Activated CD4-positive, alpha-beta T cell treated with anti-CD3 and anti-CD28 coated beads, Interleukin-2, amount 10 ng/mL, durations not matched to agents 24 days and 14 days (primary cell): ENCODE results near the gene PLA2G5. TPM values are rescaled to one million over a fixed set of nuclear protein-coding genes. Genes with fewer than 3 reads are reported as not detected.

Experiments used
- DNase-seq: peaks from one replicate; pipeline ENCODE4 v3.0.0; 2022
- H3K27ac Mint-ChIP-seq: one replicate; pipeline ENCODE4 v1.8.0; 2022; ENCODE audit warnings: mild to moderate bottlenecking, mixed read lengths
- H3K27me3 Mint-ChIP-seq: one replicate; pipeline ENCODE4 v1.8.0; 2022; ENCODE audit warnings: mixed read lengths
- H3K36me3 Mint-ChIP-seq: one replicate; pipeline ENCODE4 v1.8.0; 2022; ENCODE audit warnings: low read depth, mild to moderate bottlenecking, mixed read lengths
- H3K4me1 Mint-ChIP-seq: one replicate; pipeline ENCODE4 v1.8.0; 2021; ENCODE audit warnings: mixed read lengths
- H3K4me3 Mint-ChIP-seq: one replicate; pipeline ENCODE4 v1.8.0; 2022; ENCODE audit warnings: mild to moderate bottlenecking, moderate library complexity, mixed read lengths
- H3K9me3 Mint-ChIP-seq: one replicate; pipeline ENCODE4 v1.8.0; 2021; ENCODE audit warnings: mixed read lengths
- intact Hi-C: fragments of 100-400 bp; cut with micrococcal nuclease; formaldehyde crosslinking; loops from one replicate; pipeline ENCODE4 v1.15.1; 2023
- total RNA-seq: library from RNA; stranded (reverse); gene quantifications from 2 replicates; pipeline ENCODE4 v1.2.3, GENCODE V29; 2022

Gene PLA2G5
- total RNA-seq, 1 donor from 2014 or later, result not detected

GRCh38 chr1:20108366-20109123, 38.6 kb downstream of the PLA2G5 start:
- H3K4me3 Mint-ChIP-seq, result no peak overlapping the region
- intact Hi-C loops, result no loop called here

GRCh38 chr1:20109223-20109856, 39.3 kb downstream of the PLA2G5 start:
- Mint-ChIP-seq H3K4me3 (no peak overlapping the region), H3K27ac (no peak overlapping the region), H3K27me3 (peaks cover 14% of the 10 kb centered on the region), H3K9me3 (no peaks in the 10 kb centered on the region), H3K4me1 (no peaks in the 10 kb centered on the region), H3K36me3 (no peaks in the 10 kb centered on the region)
- intact Hi-C loops, result no loop called here
- DNase-seq, result no peak

More at GRCh38 chr1:20108366-20109123, 38.6 kb downstream of the PLA2G5 start:
- Mint-ChIP-seq H3K4me1 (no peaks in the 10 kb centered on the region), H3K9me3 (no peaks in the 10 kb centered on the region), H3K36me3 (no peaks in the 10 kb centered on the region), H3K27me3 (peaks cover 14% of the 10 kb centered on the region), H3K27ac (no peak overlapping the region)
- no peak for DNase-seq

- intact Hi-C loops, result no loop called here
- Mint-ChIP-seq H3K9me3 (no peaks in the 10 kb centered on the region), H3K4me1 (no peaks in the 10 kb centered on the region), H3K27me3 (peaks cover 12% of the 10 kb centered on the region), H3K4me3 (no peak overlapping the region), H3K36me3 (no peaks in the 10 kb centered on the region), H3K27ac (no peak overlapping the region)
- DNase-seq, result no peak
These were observed 40.7 kb downstream of the PLA2G5 start for GRCh38 chr1:20110679-20111078.

DNA sequence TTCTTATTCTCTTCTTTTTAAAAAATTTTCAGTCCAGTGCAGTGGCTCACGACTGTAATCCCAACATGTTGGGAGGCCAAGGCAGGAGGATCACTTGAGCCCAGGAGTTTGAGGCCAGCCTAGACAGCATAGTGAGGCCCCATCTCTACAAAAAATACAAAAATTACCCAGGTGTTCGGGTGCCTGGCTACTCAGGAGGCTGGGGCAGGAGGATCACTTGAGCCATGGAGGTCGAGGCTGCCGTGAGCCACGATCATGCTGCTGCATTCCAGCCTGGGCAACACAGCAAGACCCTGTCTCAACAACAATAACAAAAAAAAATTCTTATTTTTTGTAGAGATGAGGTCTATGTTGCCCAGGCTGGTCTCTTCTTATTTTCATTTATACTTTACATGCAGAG, 41.5 kb downstream of the PLA2G5 start:
- no peak for DNase-seq
- Mint-ChIP-seq H3K4me3 (no peak overlapping the region), H3K27ac (no peak overlapping the region), H3K27me3 (peaks cover 8% of the 10 kb centered on the region), H3K36me3 (no peaks in the 10 kb centered on the region), H3K4me1 (no peaks in the 10 kb centered on the region), H3K9me3 (no peaks in the 10 kb centered on the region)
- intact Hi-C loops, result no loop called here

DNA sequence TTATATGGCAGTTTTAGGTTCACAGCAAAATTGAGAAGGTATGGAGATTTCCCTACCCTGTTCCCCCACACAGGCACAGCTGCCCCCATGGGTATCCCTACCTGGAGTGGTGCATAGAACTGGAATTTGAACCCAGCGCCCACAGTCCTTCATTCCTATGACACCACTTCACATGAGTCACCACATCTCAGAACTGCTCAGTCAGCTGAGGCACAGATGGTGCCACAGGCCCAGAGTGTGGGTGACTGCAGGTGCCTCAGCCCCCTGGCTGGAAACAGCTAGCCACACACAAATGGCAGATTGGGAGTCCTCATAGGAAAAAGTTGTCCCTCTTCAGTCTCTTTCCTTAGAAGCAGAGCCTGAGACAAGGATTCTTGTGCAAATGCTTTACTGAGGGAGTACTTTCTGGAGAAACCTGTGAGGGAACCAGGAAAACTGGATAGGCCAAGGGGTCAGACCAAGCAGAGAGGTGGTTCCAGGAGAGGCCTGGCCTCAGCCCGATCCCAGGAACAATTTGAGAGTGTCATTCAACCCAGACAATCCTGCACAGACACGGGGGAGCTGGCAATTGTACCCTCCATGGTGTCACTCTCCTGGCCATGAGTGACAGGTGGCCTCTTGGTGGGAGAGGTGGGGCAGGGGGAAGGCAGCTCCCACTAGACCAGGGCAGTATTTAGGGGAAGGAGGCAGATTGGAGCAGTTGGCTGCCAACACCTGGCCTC, 42.4 kb downstream of the PLA2G5 start:
- H3K27ac Mint-ChIP-seq, result no peak overlapping the region
- H3K27me3 Mint-ChIP-seq, result peaks cover 8% of the 10 kb centered on the region
- H3K4me1 Mint-ChIP-seq, result no peaks in the 10 kb centered on the region
- no peak overlapping the region for H3K4me3 Mint-ChIP-seq
- H3K36me3 Mint-ChIP-seq, result no peaks in the 10 kb centered on the region
- no peaks in the 10 kb centered on the region for H3K9me3 Mint-ChIP-seq
- intact Hi-C loops, result no loop called here
- no peak for DNase-seq

DNA sequence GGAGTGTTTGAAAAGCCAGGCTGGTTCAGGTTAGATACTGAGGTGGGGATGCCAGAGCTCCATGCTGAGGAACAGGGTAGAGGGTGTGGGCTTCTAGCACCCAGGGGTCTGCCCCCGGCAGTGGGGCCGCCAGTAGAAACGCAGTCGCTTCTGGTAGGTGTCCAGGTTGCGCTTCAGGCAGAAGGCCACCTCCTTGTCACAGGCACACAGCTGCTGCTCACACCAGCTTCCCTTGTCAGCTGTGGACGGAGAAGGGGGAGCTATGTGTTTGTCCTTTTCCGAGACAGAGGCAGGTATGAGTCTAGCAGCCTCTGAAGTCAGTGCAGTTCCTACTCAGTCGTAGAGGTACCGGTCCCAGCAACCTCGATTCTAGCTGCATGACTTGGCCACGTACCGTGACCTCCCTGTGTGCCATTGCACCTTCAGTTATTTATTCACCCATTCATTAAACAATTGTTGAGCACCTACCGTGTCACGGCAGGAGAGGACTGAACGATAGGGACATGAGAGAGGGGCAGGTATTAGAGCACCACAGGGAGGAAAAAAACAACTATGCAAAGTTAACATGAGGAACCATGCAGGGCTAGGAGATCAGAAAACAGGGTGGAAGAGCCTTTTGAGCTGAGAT, 44.1 kb downstream of the PLA2G5 start:
- Mint-ChIP-seq H3K4me3 (no peak overlapping the region), H3K9me3 (no peaks in the 10 kb centered on the region), H3K27ac (no peak overlapping the region), H3K4me1 (no peaks in the 10 kb centered on the region), H3K27me3 (peaks cover 3% of the 10 kb centered on the region), H3K36me3 (no peaks in the 10 kb centered on the region)
- intact Hi-C loops, result no loop called here
- no peak for DNase-seq

GRCh38 chr1:20115479-20115878, 45.5 kb downstream of the PLA2G5 start:
- intact Hi-C loops, result no loop called here
- Mint-ChIP-seq H3K36me3 (no peaks in the 10 kb centered on the region), H3K27me3 (peaks cover 3% of the 10 kb centered on the region), H3K9me3 (no peaks in the 10 kb centered on the region), H3K27ac (no peak overlapping the region), H3K4me3 (no peak overlapping the region), H3K4me1 (no peaks in the 10 kb centered on the region)
- DNase-seq, result no peak

DNA sequence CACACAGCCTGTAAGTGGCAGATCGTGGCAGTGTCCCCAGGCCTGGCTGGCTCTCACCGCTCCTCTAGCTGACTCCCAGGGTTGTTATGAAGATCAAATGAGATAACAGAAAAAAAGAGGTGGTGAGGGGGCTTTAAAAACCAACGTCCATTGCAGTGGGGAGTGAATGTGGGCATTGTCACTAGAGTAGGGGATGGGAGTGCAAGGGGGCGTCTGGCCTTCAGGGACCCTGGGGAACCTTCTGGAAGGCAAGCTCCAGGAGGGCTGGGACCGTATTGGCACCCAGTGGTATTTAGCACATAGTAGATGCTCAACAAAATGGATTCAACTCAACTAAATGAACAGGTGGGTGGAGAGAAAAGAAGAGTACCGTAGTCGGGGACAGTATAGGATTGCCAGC, 45.9 kb downstream of the PLA2G5 start:
- no peak for DNase-seq
- Mint-ChIP-seq H3K9me3 (no peaks in the 10 kb centered on the region), H3K4me1 (no peaks in the 10 kb centered on the region), H3K27me3 (peaks cover 3% of the 10 kb centered on the region), H3K4me3 (no peak overlapping the region), H3K36me3 (no peaks in the 10 kb centered on the region), H3K27ac (no peak overlapping the region)
- intact Hi-C loops, result no loop called here

DNA sequence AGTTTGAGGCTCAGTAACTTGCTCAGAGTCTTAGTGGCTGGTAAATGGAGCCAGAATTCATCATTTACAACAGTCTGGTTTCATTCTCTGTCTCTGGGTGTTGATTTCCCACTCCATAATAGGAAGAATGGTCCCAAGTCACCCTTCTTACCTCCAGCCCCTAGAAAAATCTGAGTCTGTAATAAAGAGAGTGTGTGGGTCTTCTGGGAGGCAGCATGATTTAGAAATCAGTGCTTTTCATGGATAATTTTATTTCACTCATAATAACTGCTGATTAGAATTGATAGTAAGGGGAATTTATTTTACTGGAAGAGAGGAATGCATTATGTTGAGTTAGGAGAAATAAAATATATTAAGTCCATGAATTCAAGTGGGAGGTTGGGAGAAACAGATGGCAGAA, 47.2 kb downstream of the PLA2G5 start:
- H3K9me3 Mint-ChIP-seq, result no peaks in the 10 kb centered on the region
- DNase-seq, result no peak
- no peak overlapping the region for H3K27ac Mint-ChIP-seq
- intact Hi-C loops, result no loop called here
- no peak overlapping the region for H3K4me3 Mint-ChIP-seq
- H3K36me3 Mint-ChIP-seq, result no peaks in the 10 kb centered on the region
- peaks cover 9% of the 10 kb centered on the region for H3K27me3 Mint-ChIP-seq
- no peaks in the 10 kb centered on the region for H3K4me1 Mint-ChIP-seq

DNA sequence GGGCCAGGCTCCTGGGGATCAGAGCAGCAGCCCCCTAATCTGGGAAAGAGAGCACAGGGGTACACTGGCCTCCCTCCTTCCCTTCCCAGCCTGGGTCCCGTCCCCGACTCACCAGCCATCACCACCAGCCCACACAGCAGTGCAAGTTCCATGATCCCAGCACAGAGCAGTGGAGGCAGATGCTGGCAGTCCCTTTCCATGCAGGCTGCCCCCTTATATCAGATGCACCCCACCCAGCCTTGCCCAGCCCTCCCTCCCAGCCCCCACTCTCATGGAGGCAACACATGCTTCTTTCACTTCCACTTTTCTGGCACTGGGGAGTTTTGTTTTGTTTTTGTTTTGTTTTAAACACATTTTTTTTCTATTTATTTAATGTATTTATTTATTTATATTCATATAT, 49.4 kb downstream of the PLA2G5 start, which contains the start of gene PLA2G2D:
PLA2G2D (minus strand) TSS at position 190 of the 400 bp plus-strand sequence; CDS start at position 152, 38 bp downstream.
- intact Hi-C loops, result no loop called here
- Mint-ChIP-seq H3K4me1 (no peaks in the 10 kb centered on the region), H3K9me3 (no peaks in the 10 kb centered on the region), H3K27me3 (peaks cover 10% of the 10 kb centered on the region), H3K27ac (no peak within 1 kb of the TSS), H3K4me3 (no peak within 1 kb of the TSS), H3K36me3 (no peaks in the 10 kb centered on the region)
- no peak for DNase-seq

- H3K36me3 Mint-ChIP-seq, result no peaks in the 10 kb centered on the region
- DNase-seq, result no peak
- H3K27me3 Mint-ChIP-seq, result peaks cover 10% of the 10 kb centered on the region
- H3K4me3 Mint-ChIP-seq, result no peak overlapping the region
- no peaks in the 10 kb centered on the region for H3K9me3 Mint-ChIP-seq
- no peak overlapping the region for H3K27ac Mint-ChIP-seq
- intact Hi-C loops, result no loop called here
- no peaks in the 10 kb centered on the region for H3K4me1 Mint-ChIP-seq
These were observed 50.8 kb downstream of the PLA2G5 start for GRCh38 chr1:20120796-20121195.

- intact Hi-C loops, result no loop called here
- H3K36me3 Mint-ChIP-seq, result no peaks in the 10 kb centered on the region
- peaks cover 7% of the 10 kb centered on the region for H3K27me3 Mint-ChIP-seq
- no peak for DNase-seq
- no peak overlapping the region for H3K27ac Mint-ChIP-seq
- H3K4me3 Mint-ChIP-seq, result no peak overlapping the region
- no peaks in the 10 kb centered on the region for H3K4me1 Mint-ChIP-seq
- no peaks in the 10 kb centered on the region for H3K9me3 Mint-ChIP-seq
These were observed 53.9 kb downstream of the PLA2G5 start for GRCh38 chr1:20123722-20124455.

DNA sequence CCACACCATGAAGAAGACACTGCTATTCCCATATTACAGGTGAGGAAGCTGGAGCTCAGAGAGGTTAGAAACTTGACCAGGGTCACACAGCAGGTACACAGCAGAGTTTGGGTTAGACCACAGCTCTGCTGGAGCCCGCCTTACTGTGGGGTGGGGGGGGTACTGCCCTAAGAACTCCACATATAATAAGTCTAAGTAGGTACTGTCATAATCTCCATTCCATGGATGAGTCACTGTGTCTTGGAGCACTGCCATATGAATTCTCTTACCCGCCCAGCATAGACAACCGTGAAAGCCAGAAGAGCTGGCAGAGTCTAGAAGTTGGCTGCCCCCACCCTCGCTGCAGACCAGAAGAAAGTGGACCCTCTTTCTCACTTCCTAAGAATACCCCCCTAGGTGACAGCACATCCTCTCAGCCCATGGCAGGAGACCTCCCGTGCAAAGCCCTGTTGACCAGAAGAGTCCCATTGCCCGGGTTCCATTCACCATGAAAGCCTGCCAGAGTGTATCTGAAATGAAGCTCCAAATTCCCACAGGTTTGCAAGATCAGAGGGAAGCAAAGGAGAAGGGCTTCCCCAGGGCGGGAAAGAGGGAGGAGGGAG, 54.6 kb downstream of the PLA2G5 start:
- no peaks in the 10 kb centered on the region for H3K9me3 Mint-ChIP-seq
- no peaks in the 10 kb centered on the region for H3K36me3 Mint-ChIP-seq
- DNase-seq, result no peak
- H3K27me3 Mint-ChIP-seq, result peaks cover 7% of the 10 kb centered on the region
- no peak overlapping the region for H3K4me3 Mint-ChIP-seq
- no peak overlapping the region for H3K27ac Mint-ChIP-seq
- no peaks in the 10 kb centered on the region for H3K4me1 Mint-ChIP-seq
- intact Hi-C loops, result no loop called here
